ENCODE data around the gene HIP1. TPM values are rescaled to one million over a fixed set of nuclear protein-coding genes. Genes with fewer than 3 reads are reported as not detected.
"Not testable (repeated sequence)": the region's sequence is repeated elsewhere in the genome, so short reads cannot be mapped to it uniquely, and the experiment has no call there.

The HIP1 gene
- total RNA-seq, 2 experiments from 2014 or later: 5.2 to 5.6 TPM

DNA sequence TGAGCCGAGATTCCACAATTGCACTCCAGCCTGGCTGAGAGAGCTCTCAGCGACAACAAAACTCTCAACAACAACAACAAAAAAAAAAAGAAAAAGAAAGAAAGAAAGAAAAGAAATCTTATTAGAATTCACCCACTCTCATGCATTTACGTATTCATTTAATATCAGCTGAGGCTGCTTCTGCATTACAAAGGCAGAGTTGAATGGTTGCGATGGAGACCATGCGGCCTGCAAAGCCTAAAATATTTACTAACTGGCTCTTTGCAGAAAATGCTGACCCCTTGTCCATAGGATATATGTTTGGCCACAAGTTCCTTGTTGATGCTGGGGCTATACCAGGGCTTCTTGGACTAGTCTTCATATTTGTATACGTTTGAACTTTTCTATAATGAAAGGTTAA is 137.2 kb downstream of the HIP1 start:
- no peaks in the 10 kb centered on the region for H3K9me3 Mint-ChIP-seq
- H3K36me3 Mint-ChIP-seq (ENCODE audit: low read depth): no peaks in the 10 kb centered on the region
- ATAC-seq (no peak), DNase-seq (no peak)
- no peak overlapping the region for H3K4me3 Mint-ChIP-seq
- intact Hi-C loops (cut with micrococcal nuclease): no loop called here
- H3K27me3 Mint-ChIP-seq: no peaks in the 10 kb centered on the region
- POLR2A ChIA-PET: no interaction called here
- H3K27ac Mint-ChIP-seq: no peak overlapping the region
- CTCF ChIA-PET: no interaction called here
- TF ChIP-seq, protein P1, sequence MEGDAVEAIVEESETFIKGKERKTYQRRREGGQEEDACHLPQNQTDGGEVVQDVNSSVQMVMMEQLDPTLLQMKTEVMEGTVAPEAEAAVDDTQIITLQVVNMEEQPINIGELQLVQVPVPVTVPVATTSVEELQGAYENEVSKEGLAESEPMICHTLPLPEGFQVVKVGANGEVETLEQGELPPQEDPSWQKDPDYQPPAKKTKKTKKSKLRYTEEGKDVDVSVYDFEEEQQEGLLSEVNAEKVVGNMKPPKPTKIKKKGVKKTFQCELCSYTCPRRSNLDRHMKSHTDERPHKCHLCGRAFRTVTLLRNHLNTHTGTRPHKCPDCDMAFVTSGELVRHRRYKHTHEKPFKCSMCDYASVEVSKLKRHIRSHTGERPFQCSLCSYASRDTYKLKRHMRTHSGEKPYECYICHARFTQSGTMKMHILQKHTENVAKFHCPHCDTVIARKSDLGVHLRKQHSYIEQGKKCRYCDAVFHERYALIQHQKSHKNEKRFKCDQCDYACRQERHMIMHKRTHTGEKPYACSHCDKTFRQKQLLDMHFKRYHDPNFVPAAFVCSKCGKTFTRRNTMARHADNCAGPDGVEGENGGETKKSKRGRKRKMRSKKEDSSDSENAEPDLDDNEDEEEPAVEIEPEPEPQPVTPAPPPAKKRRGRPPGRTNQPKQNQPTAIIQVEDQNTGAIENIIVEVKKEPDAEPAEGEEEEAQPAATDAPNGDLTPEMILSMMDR (IDR thresholded peaks at IDR 0.05): no peak
- H3K4me1 Mint-ChIP-seq (ENCODE audit: low read depth): peaks cover 6% of the 10 kb centered on the region

DNA sequence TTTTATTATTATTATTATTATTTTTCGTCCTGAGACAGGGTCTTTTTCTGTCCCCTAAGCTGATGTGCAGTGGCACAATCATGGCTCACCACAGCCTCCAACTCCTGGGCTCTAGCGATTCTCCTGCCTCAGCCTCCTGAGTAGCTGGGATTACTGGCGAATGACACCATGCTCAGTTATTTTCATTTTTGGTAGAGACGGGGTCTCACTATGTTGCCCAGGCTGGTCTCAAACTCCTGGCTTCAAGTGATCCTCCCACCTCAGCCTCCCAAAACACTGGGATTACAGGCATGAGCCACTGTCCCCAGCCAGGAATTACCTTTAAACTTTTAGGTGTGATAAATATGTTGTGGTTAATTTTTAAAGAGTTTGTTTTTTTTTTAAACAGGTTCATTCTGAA is 138.0 kb downstream of the HIP1 start:
- H3K9me3 Mint-ChIP-seq; POLR2A ChIA-PET; H3K27me3 Mint-ChIP-seq; ATAC-seq; H3K4me1 Mint-ChIP-seq (ENCODE audit: low read depth); intact Hi-C loops (cut with micrococcal nuclease); DNase-seq; H3K36me3 Mint-ChIP-seq (ENCODE audit: low read depth); CTCF ChIA-PET; H3K27ac Mint-ChIP-seq; H3K4me3 Mint-ChIP-seq: not testable (repeated sequence)

- POLR2A ChIA-PET: interaction anchor here (0.6 kb wide), 1 partner anchor 244 kb away, joined by 4 read pairs; no protein-coding TSS in a partner anchor
- Mint-ChIP-seq H3K36me3 (ENCODE audit: low read depth) (no peaks in the 10 kb centered on the region), H3K27me3 (no peaks in the 10 kb centered on the region), H3K4me3 (no peak overlapping the region), H3K9me3 (no peaks in the 10 kb centered on the region), H3K4me1 (ENCODE audit: low read depth) (peaks cover 14% of the 10 kb centered on the region), H3K27ac (no peak overlapping the region)
- CTCF ChIA-PET: no interaction called here
- no peak for DNase-seq
- TF ChIP-seq, protein P1 (IDR thresholded peaks at IDR 0.05): no peak
- ATAC-seq: no peak
- intact Hi-C loops (cut with micrococcal nuclease): no loop called here
Measured at GRCh38 chr7:75599244-75599781, 139.4 kb downstream of the HIP1 start.

DNA sequence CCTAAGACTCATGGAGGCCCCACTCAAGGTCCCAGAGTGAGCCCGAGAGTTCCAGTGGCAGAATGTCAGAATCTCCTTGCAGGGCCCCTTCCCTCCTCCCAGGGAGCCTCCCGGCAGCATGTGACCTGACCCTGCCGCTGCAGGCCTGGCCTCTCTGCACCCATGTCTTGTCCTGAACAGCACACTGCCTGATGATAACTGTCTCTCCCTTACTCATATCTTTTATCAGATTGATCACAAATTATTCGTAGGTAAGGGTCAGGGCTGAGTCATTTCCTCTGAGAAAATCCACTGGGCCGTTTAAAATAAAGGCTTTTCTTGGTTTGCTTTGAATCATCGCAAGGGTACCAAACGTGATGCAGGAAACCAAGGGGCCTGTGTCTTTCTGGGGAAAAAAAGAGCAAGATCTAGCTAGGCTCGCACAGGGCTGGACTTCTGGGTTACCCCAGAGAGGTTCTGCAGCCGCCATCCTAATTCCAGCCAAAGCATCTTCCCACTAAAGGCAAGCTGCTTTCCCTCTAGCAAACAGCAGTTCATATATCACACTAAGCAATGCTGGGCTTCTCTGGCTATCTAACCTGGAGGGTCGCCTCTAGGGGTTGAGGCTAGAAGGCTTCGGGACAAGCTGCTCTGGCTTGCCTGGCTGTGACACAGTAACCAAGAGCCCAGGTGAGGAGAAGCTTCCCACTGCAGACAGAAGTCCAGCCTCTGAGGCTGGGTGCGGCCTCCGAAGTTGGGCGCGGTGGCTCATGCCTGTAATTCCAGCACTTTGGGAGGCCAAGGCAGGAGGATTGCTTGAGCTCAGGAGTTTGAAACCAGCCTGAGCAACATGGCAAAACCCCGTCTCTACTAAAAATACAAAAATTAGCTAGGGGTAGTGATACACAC is 141.8 kb downstream of the HIP1 start:
- Mint-ChIP-seq H3K27me3 (no peaks in the 10 kb centered on the region), H3K27ac (peak overlapping the region; percentile 41), H3K4me1 (ENCODE audit: low read depth) (peaks cover 14% of the 10 kb centered on the region), H3K4me3 (no peak overlapping the region), H3K9me3 (no peaks in the 10 kb centered on the region), H3K36me3 (ENCODE audit: low read depth) (no peaks in the 10 kb centered on the region)
- ChIA-PET POLR2A (no interaction called here), CTCF (no interaction called here)
- TF ChIP-seq, protein P1 (IDR thresholded peaks at IDR 0.05): no peak
- DNase-seq (peak; percentile 45), ATAC-seq (peak; percentile 80)
- intact Hi-C loops (cut with micrococcal nuclease): no loop called here

DNA sequence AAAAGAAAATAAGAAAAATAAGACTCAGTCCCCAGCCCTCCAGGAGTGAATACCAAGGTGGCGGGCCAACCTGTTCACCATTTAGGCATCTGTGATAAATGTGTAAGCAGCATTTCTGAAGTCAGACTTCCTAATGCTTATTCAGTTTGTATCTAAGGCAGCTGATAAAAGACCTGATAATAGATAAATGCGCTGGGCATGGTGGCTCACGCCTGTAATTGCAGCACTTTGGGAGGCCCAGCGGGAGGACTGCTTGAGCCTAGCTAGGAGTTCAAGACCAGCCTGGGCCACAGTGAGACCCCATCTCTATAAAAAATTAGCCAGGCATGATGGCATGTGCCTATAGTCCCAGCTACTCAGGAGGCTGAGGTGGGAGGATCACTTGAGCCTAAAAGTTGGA is 143.0 kb downstream of the HIP1 start:
- H3K27me3 Mint-ChIP-seq: no peaks in the 10 kb centered on the region
- no peaks in the 10 kb centered on the region for H3K36me3 Mint-ChIP-seq (ENCODE audit: low read depth)
- no peak overlapping the region for H3K27ac Mint-ChIP-seq
- ChIA-PET POLR2A (no interaction called here), CTCF (no interaction called here)
- intact Hi-C loops (cut with micrococcal nuclease): no loop called here
- TF ChIP-seq, protein P1 (IDR thresholded peaks at IDR 0.05): no peak
- no peak overlapping the region for H3K4me3 Mint-ChIP-seq
- ATAC-seq: no peak
- DNase-seq: no peak
- H3K4me1 Mint-ChIP-seq (ENCODE audit: low read depth): peaks cover 14% of the 10 kb centered on the region
- peaks cover under 1% of the 10 kb centered on the region for H3K9me3 Mint-ChIP-seq

DNA sequence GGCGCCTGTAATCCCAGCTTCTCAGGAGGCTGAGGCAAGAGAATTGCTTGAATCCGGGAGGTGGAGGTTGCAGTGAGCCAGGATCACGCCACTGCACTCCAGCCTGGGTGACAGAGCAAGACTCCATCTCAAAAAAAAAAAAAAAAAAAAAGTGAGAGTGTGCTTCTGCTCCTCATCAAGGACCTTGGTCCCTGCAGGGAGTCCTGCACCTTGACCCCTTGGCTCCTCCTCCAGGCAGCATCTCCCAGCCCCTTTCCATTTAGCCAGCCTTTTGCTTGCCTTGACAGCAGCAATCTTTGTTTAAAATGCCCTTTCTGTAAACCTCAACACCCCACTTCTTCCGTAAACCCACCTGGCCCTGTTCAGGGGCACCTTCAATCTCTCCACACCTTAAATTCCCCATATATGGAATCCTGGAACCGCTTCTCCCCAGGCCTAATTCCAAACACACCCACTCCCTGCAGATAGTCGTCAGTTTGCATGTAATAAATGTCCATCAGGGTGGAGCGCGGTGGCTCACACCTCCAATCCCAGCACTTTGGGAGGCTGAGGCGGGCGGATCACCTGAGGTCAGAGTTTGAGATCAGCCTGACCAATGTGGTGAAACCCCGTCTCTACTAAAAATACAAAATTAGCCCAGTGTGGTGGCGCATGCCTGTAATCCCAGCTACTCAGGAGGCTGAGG is 145.1 kb downstream of the HIP1 start:
- H3K9me3 Mint-ChIP-seq; POLR2A ChIA-PET; H3K27me3 Mint-ChIP-seq; intact Hi-C loops (cut with micrococcal nuclease); H3K27ac Mint-ChIP-seq; H3K4me3 Mint-ChIP-seq; DNase-seq; CTCF ChIA-PET; ATAC-seq; H3K36me3 Mint-ChIP-seq (ENCODE audit: low read depth): not testable (repeated sequence)
- peaks cover 14% of the 10 kb centered on the region for H3K4me1 Mint-ChIP-seq (ENCODE audit: low read depth)

Data from activated CD8-positive, alpha-beta T cell treated with anti-CD3 and anti-CD28 coated beads for 36 hours (primary cell).